Chondrocyte (in vitro differentiated cells): Measurements from ENCODE around the gene SETDB2. TPM values are rescaled to one million over a fixed set of nuclear protein-coding genes. Genes with fewer than 3 reads are reported as not detected.

ENCODE experiments used
- DNase-seq: peaks from one replicate; pipeline ENCODE4 v3.0.0; 2021; ENCODE audit warnings: mixed read lengths, low spot score
- H3K27ac Mint-ChIP-seq: one replicate; pipeline ENCODE4 v1.8.0; 2021; ENCODE audit warnings: mild to moderate bottlenecking, moderate library complexity, mixed read lengths; ENCODE audit not compliant: unreplicated experiment
- H3K27me3 Mint-ChIP-seq: 2 replicates; pipeline ENCODE4 v1.8.0; 2021; ENCODE audit warnings: low read depth, mixed read lengths
- H3K36me3 Mint-ChIP-seq: 2 replicates; pipeline ENCODE4 v1.8.0; 2021; ENCODE audit warnings: low read depth, mixed read lengths
- H3K4me1 Mint-ChIP-seq: 2 replicates; pipeline ENCODE4 v1.8.0; 2021; ENCODE audit warnings: low read depth, mild to moderate bottlenecking, mixed read lengths
- H3K4me3 Mint-ChIP-seq: one replicate; pipeline ENCODE4 v1.8.0; 2021; ENCODE audit warnings: mild to moderate bottlenecking, moderate library complexity, mixed read lengths; ENCODE audit not compliant: unreplicated experiment
- H3K9me3 Mint-ChIP-seq: 2 replicates; pipeline ENCODE4 v1.8.0; 2021; ENCODE audit warnings: low read depth, mixed read lengths
- total RNA-seq: library from RNA; stranded (reverse); gene quantifications from 3 replicates; pipeline ENCODE4 v1.2.1, GENCODE V29; 2021
- TF ChIP-seq, protein P1 (sequence below): fragments of 200-600 bp; sonication (generic); IDR thresholded peaks from 2 replicates; pipeline ENCODE4 v1.5.0; 2021; ENCODE audit warnings: antibody characterized with exemption, mild to moderate bottlenecking, moderate library complexity

SETDB2 gene
- total RNA-seq, 1 donor from 2014 or later: 7.3 TPM

DNA sequence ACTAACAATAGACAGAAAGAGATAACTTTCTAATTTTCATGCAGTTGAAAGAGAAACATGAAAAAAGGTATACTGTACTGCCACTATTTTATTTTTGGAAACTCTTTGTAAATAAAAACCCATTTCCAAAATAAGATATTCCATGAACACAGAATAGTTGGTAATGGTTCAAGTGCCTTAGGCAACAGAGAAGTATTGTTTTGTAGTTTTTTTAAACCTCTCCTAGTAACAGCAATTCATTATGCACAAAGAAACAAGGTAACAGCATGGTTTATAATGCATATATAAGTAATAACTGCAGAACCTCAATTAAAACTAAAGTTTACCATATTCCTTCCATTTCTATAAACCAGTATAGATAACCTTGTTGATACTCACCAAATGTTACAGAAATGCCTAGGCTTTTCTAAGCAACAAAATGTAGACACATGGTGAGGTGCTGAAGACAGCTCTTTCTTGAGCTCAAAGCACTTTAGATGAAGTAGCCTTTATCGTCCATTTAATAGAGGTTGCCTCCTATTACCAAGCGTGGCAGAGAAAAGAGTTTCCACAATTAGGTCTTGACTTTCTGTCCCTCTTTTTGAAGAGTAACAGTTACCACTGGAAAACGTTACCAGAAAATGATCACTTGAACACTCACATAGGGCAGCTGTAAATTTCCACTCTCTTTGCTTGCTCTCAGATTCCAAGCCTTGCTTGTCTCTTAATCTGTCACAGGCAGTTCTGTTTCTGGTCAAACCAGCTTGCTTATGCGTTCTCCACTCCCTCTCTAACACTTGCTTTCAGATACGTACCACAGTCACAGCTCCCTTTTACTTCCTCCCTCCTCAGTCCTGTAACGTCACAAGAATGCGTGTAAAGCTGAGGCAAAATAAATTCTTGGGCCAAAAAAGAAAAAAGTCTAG is 43.1 kb upstream of the SETDB2 start:
- H3K9me3 Mint-ChIP-seq: peaks cover 20% of the 10 kb centered on the region
- DNase-seq: no peak
- no peaks in the 10 kb centered on the region for H3K27me3 Mint-ChIP-seq
- peaks cover 9% of the 10 kb centered on the region for H3K36me3 Mint-ChIP-seq
- H3K4me3 Mint-ChIP-seq: no peak overlapping the region
- peak overlapping the region; percentile 42 for H3K27ac Mint-ChIP-seq
- H3K4me1 Mint-ChIP-seq: peaks cover 12% of the 10 kb centered on the region
- TF ChIP-seq, protein P1, sequence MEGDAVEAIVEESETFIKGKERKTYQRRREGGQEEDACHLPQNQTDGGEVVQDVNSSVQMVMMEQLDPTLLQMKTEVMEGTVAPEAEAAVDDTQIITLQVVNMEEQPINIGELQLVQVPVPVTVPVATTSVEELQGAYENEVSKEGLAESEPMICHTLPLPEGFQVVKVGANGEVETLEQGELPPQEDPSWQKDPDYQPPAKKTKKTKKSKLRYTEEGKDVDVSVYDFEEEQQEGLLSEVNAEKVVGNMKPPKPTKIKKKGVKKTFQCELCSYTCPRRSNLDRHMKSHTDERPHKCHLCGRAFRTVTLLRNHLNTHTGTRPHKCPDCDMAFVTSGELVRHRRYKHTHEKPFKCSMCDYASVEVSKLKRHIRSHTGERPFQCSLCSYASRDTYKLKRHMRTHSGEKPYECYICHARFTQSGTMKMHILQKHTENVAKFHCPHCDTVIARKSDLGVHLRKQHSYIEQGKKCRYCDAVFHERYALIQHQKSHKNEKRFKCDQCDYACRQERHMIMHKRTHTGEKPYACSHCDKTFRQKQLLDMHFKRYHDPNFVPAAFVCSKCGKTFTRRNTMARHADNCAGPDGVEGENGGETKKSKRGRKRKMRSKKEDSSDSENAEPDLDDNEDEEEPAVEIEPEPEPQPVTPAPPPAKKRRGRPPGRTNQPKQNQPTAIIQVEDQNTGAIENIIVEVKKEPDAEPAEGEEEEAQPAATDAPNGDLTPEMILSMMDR: no peak

DNA sequence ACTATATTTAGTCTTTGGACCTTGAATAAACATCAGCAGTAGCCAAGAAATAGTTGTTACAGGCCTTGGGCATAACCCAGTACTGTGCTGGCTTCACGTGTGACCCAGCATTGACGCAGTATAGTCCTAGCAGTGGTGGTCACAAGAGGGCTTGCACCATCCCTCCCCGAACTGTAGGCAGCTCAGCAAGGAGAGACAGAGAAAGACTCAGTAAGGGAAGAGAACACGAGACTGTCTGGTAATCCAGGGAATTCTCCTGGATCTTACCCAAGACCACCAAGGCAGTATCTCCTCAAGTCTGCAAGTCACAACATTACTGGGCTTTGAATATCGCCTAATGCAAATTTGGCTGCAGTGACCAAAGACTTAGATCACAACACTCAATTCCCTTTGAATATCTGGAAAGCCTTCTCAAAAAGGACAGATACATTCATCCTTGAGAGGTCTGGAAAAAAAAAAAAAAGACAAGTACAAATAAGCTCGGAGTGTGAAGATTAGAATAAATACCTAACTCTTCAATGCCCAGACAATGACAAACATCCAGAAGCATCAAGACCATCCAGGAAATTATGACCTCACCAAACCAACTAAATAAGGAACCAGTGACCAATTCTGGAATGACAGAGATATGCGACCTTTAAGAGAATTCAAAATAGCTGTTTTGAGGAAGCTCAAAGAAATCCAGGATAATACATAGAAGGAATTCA is 39.9 kb upstream of the SETDB2 start:
- H3K27me3 Mint-ChIP-seq: no peaks in the 10 kb centered on the region
- H3K4me1 Mint-ChIP-seq: peaks cover 10% of the 10 kb centered on the region
- DNase-seq: no peak
- TF ChIP-seq, protein P1: no peak
- peaks cover 9% of the 10 kb centered on the region for H3K36me3 Mint-ChIP-seq
- no peak overlapping the region for H3K27ac Mint-ChIP-seq
- no peak overlapping the region for H3K4me3 Mint-ChIP-seq
- peaks cover 20% of the 10 kb centered on the region for H3K9me3 Mint-ChIP-seq

GRCh38 chr13:49404703-49405020 is 39.4 kb upstream of the SETDB2 start:
- no peak for DNase-seq
- Mint-ChIP-seq H3K4me1 (peaks cover 10% of the 10 kb centered on the region), H3K9me3 (peaks cover 20% of the 10 kb centered on the region), H3K27ac (no peak overlapping the region), H3K36me3 (peaks cover 9% of the 10 kb centered on the region), H3K27me3 (no peaks in the 10 kb centered on the region), H3K4me3 (no peak overlapping the region)
- TF ChIP-seq, protein P1: no peak

GRCh38 chr13:49407068-49407467 is 37.0 kb upstream of the SETDB2 start:
- Mint-ChIP-seq H3K4me3 (no peak overlapping the region), H3K27me3 (no peaks in the 10 kb centered on the region), H3K4me1 (peaks cover 10% of the 10 kb centered on the region), H3K9me3 (peaks cover 20% of the 10 kb centered on the region), H3K36me3 (peaks cover 9% of the 10 kb centered on the region), H3K27ac (no peak overlapping the region)
- TF ChIP-seq, protein P1: no peak
- DNase-seq: no peak

- H3K36me3 Mint-ChIP-seq: peaks cover 9% of the 10 kb centered on the region
- TF ChIP-seq, protein P1: no peak
- no peak overlapping the region for H3K27ac Mint-ChIP-seq
- no peak overlapping the region for H3K4me3 Mint-ChIP-seq
- peaks cover 10% of the 10 kb centered on the region for H3K4me1 Mint-ChIP-seq
- DNase-seq: no peak
- H3K9me3 Mint-ChIP-seq: peaks cover 20% of the 10 kb centered on the region
- no peaks in the 10 kb centered on the region for H3K27me3 Mint-ChIP-seq
Measured at GRCh38 chr13:49407936-49408335, 36.1 kb upstream of the SETDB2 start.
